Measurements from ENCODE around the gene CDK4.

The CDK4 gene

GRCh38 chr12:57758552-57759359 is 6.6 kb upstream of the CDK4 start:
- no peak for TF ChIP-seq CTCF (IDR thresholded peaks at IDR 0.05)

- no peak for TF ChIP-seq CTCF (IDR thresholded peaks at IDR 0.05)
Measured at GRCh38 chr12:57757771-57758170, 5.7 kb upstream of the CDK4 start.

GRCh38 chr12:57756406-57757341 is 4.6 kb upstream of the CDK4 start:
- TF ChIP-seq CTCF (IDR thresholded peaks at IDR 0.05): peak; percentile 42; the same call in 1 of the 2 replicates

GRCh38 chr12:57755454-57756372 is 3.6 kb upstream of the CDK4 start:
- no peak for TF ChIP-seq CTCF (IDR thresholded peaks at IDR 0.05)

GRCh38 chr12:57755194-57755453 is 3.0 kb upstream of the CDK4 start:
- TF ChIP-seq CTCF (IDR thresholded peaks at IDR 0.05): no peak

GRCh38 chr12:57754411-57755193 is 2.5 kb upstream of the CDK4 start, which contains the start of gene MARCHF9:
Gene MARCHF9 (plus strand): TSS chr12:57755103. CDS start chr12:57755529, 426 bp downstream.
- no peak for TF ChIP-seq CTCF (IDR thresholded peaks at IDR 0.05)
